Measurements from ENCODE around the gene OR10G3.

- TF ChIP-seq, protein P1, sequence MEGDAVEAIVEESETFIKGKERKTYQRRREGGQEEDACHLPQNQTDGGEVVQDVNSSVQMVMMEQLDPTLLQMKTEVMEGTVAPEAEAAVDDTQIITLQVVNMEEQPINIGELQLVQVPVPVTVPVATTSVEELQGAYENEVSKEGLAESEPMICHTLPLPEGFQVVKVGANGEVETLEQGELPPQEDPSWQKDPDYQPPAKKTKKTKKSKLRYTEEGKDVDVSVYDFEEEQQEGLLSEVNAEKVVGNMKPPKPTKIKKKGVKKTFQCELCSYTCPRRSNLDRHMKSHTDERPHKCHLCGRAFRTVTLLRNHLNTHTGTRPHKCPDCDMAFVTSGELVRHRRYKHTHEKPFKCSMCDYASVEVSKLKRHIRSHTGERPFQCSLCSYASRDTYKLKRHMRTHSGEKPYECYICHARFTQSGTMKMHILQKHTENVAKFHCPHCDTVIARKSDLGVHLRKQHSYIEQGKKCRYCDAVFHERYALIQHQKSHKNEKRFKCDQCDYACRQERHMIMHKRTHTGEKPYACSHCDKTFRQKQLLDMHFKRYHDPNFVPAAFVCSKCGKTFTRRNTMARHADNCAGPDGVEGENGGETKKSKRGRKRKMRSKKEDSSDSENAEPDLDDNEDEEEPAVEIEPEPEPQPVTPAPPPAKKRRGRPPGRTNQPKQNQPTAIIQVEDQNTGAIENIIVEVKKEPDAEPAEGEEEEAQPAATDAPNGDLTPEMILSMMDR (CRISPR knock-in tag; IDR thresholded peaks at IDR 0.05), result no peak
- TF ChIP-seq ZNF232 (CRISPR knock-in tag; IDR thresholded peaks at IDR 0.05; ENCODE audit: borderline replicate concordance) (no peak), CREB1 (IDR thresholded peaks at IDR 0.05) (no peak), CREB1 (CRISPR knock-in tag; IDR thresholded peaks at IDR 0.05) (no peak), ATF7 (IDR thresholded peaks at IDR 0.05) (no peak), ATF7 (CRISPR knock-in tag; IDR thresholded peaks at IDR 0.05) (no peak), ZNF263 (CRISPR knock-in tag; IDR thresholded peaks at IDR 0.05) (no peak), ZNF639 (CRISPR knock-in tag; conservative IDR thresholded peaks at IDR 0.05) (no peak), HDAC6 (IDR thresholded peaks at IDR 0.05; ENCODE audit: low read depth, low read length) (no peak), ZBTB39 (CRISPR knock-in tag; IDR thresholded peaks at IDR 0.05) (no peak), FOSL2 (CRISPR knock-in tag; IDR thresholded peaks at IDR 0.05) (no peak), POLR2A (IDR thresholded peaks at IDR 0.05; ENCODE audit: insufficient read depth in 1 of 2, low read depth in 2 of 2, low read length in 2 of 2) (no peak), TCF7L2 (IDR thresholded peaks at IDR 0.05; ENCODE audit: low read depth, low read length) (no peak)
- TF ChIP-seq, protein P2, sequence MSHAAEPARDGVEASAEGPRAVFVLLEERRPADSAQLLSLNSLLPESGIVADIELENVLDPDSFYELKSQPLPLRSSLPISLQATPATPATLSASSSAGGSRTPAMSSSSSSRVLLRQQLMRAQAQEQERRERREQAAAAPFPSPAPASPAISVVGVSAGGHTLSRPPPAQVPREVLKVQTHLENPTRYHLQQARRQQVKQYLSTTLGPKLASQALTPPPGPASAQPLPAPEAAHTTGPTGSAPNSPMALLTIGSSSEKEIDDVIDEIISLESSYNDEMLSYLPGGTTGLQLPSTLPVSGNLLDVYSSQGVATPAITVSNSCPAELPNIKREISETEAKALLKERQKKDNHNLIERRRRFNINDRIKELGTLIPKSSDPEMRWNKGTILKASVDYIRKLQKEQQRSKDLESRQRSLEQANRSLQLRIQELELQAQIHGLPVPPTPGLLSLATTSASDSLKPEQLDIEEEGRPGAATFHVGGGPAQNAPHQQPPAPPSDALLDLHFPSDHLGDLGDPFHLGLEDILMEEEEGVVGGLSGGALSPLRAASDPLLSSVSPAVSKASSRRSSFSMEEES (CRISPR knock-in tag; IDR thresholded peaks at IDR 0.05), result no peak
Observed at GRCh38 chr14:21523203-21523602, 56.7 kb downstream of the OR10G3 start.

Measured in HepG2 (cell line).